B cell (primary cell): ENCODE data around the gene COL25A1. TPM values are rescaled to one million over a fixed set of nuclear protein-coding genes. Genes with fewer than 3 reads are reported as not detected.
A peak's percentile ranks its signal among the peaks of the same experiment; 100 is the strongest.

Experiments used
- ATAC-seq: fragments of 200-7000 bp; cut with Tn5 transposase; one replicate; pipeline ENCODE4 v1.10.0; 2021; ENCODE audit warnings: low read depth, mild to moderate bottlenecking, moderate number of reproducible peaks, moderate library complexity
- CTCF ChIA-PET: fragments of 350-600 bp; sonication (Branson Sonifier 250); formaldehyde crosslinking; loops from one replicate; lab custom pipeline; 2021; ENCODE audit warnings: antibody characterized with exemption, inconsistent platforms; lab: Charles Lee
- POLR2A ChIA-PET: fragments of 350-600 bp; sonication (Branson Sonifier 250); formaldehyde crosslinking; loops from one replicate; lab custom pipeline; 2021; ENCODE audit warnings: antibody characterized with exemption; lab: Charles Lee
- DNase-seq: peaks from one replicate; pipeline ENCODE4 v3.0.0; 2013
- H2AFZ ChIP-seq: 2 replicates; pipeline ENCODE4 v1.6.1; 2012; ENCODE audit warnings: mild to moderate bottlenecking, low read depth, low read length; ENCODE audit not compliant: insufficient read depth, poor library complexity, severe bottlenecking
- H3K27ac ChIP-seq, 2 donors: 1 replicate in 1 of 2; 2 replicates in 1 of 2; pipeline ENCODE4 v1.5.1; 2012 to 2013; ENCODE audit warnings: low read length in 2 of 2, mild to moderate bottlenecking in 2 of 2, moderate library complexity in 1 of 2
- H3K27me3 ChIP-seq, 4 experiments: fragments of 200-600 bp in 1 of 4; sonication (generic) in 1 of 4; replicated peaks in 1 of 4; 1 replicate in 2 of 4; 2 replicates in 2 of 4; pipeline versions ENCODE4 v1.6.1 to v1.7.0; 2013 to 2016; ENCODE audit warnings: low read length in 3 of 4, mild to moderate bottlenecking in 2 of 4, mixed read lengths in 1 of 4, moderate library complexity in 1 of 4; ENCODE audit not compliant: insufficient read depth in 4 of 4, control insufficient read depth in 3 of 4; ENCODE audit errors: control extremely low read depth in 1 of 4
- H3K36me3 ChIP-seq, 2 experiments: replicated peaks in 1 of 2; 1 replicate in 1 of 2; 2 replicates in 1 of 2; pipeline versions ENCODE4 v1.6.1 to v1.7.1; 2013; ENCODE audit warnings: low read length in 1 of 2; ENCODE audit not compliant: insufficient read depth in 2 of 2, control insufficient read depth in 1 of 2; ENCODE audit errors: control extremely low read depth in 1 of 2, extremely low read depth in 1 of 2
- H3K4me1 ChIP-seq, 2 donors: fragments of 200-600 bp in 1 of 2; sonication (generic) in 1 of 2; 1 replicate in 1 of 2; 2 replicates in 1 of 2; pipeline versions ENCODE4 v1.5.1 to v1.6.1; 2013 to 2017; ENCODE audit warnings: low read length in 2 of 2; ENCODE audit not compliant: control insufficient read depth in 2 of 2, insufficient read depth in 2 of 2
- H3K4me2 ChIP-seq: replicated peaks from 2 replicates; pipeline ENCODE3; 2012; ENCODE audit warnings: mild to moderate bottlenecking, low read depth, low read length; ENCODE audit not compliant: poor library complexity, severe bottlenecking
- H3K4me3 ChIP-seq, 5 experiments: fragments of 200-600 bp in 1 of 5; sonication (generic) in 1 of 5; 1 replicate in 3 of 5; 2 replicates in 2 of 5; pipeline versions ENCODE4 v1.5.1 to v1.7.0; 2011 to 2016; ENCODE audit warnings: low read length in 4 of 5, mild to moderate bottlenecking in 4 of 5, low read depth in 2 of 5, control low read depth in 1 of 5, moderate library complexity in 1 of 5; ENCODE audit not compliant: insufficient read depth in 1 of 5; ENCODE audit errors: control extremely low read depth in 1 of 5, extremely low read depth in 1 of 5
- H3K79me2 ChIP-seq: fragments of 200-600 bp; sonication (generic); one replicate; pipeline ENCODE4 v1.6.0; 2016; ENCODE audit warnings: low read length; ENCODE audit not compliant: control insufficient read depth, insufficient read depth
- H3K9ac ChIP-seq: fragments of 200-600 bp; sonication (generic); 2 replicates; pipeline ENCODE4 v1.6.1; 2017; ENCODE audit warnings: mild to moderate bottlenecking, low read length, moderate library complexity
- H3K9me3 ChIP-seq, 3 donors: one replicate each; pipeline versions ENCODE4 v1.6.1 to v1.7.1; 2013; ENCODE audit warnings: low read length in 2 of 3; ENCODE audit not compliant: control insufficient read depth in 2 of 3, insufficient read depth in 1 of 3; ENCODE audit errors: control extremely low read depth in 1 of 3
- H4K20me1 ChIP-seq: 2 replicates; pipeline ENCODE4 v1.6.0; 2012; ENCODE audit warnings: mild to moderate bottlenecking, low read length; ENCODE audit not compliant: insufficient read depth, control insufficient read depth, poor library complexity, severe bottlenecking
- H3K27ac Mint-ChIP-seq: one replicate; pipeline ENCODE4 v1.8.0; 2021; ENCODE audit warnings: mixed read lengths
- H3K27me3 Mint-ChIP-seq: one replicate; pipeline ENCODE4 v1.8.0; 2021; ENCODE audit warnings: mixed read lengths
- H3K4me1 Mint-ChIP-seq: one replicate; pipeline ENCODE4 v1.8.0; 2021; ENCODE audit warnings: mixed read lengths
- H3K4me3 Mint-ChIP-seq: one replicate; pipeline ENCODE4 v1.8.0; 2021; ENCODE audit warnings: mixed read lengths
- H3K9me3 Mint-ChIP-seq: one replicate; pipeline ENCODE4 v1.8.0; 2022; ENCODE audit warnings: mixed read lengths; ENCODE audit not compliant: insufficient read depth
- CTCF ChIP-seq: fragments of 200-600 bp; IDR thresholded peaks from one replicate; pipeline ENCODE4 v1.8.0; 2022; ENCODE audit warnings: antibody characterized with exemption, mild to moderate bottlenecking
- EZH2 ChIP-seq: IDR thresholded peaks from 2 replicates; pipeline ENCODE4 v1.6.1; 2012; ENCODE audit warnings: borderline replicate concordance, low read depth, mild to moderate bottlenecking, moderate library complexity, low read length; ENCODE audit not compliant: insufficient read depth, poor library complexity, severe bottlenecking
- WGBS: methylation state at CpG from one replicate; pipeline ENCODE4 v1.1.5; 2013; ENCODE audit warnings: missing lambda C conversion rate; ENCODE audit not compliant: insufficient coverage; 5-methylcytosine and 5-hydroxymethylcytosine counted together
- intact Hi-C: fragments of 100-400 bp; cut with micrococcal nuclease; formaldehyde crosslinking; loops from one replicate; pipeline ENCODE4 v1.10.0; 2022
- polyA plus RNA-seq: library from polyadenylated mRNA; depleted of rRNA; stranded (reverse); fragments of >200 nt; gene quantifications from 2 replicates; pipeline ENCODE4 v1.2.3, GENCODE V29; 2012
- total RNA-seq, 2 donors: library from RNA; stranded (reverse); fragments of 120-200 nt in 1 of 2; gene quantifications; 1 replicate in 1 of 2; 2 replicates in 1 of 2; pipeline versions ENCODE4 v1.2.3 to v1.2.4, GENCODE V29; 2013 to 2022

Gene COL25A1
- total and polyA plus RNA-seq, 2 donors (not counting 1 experiment from before 2014, with no cell fraction given) = not detected

DNA sequence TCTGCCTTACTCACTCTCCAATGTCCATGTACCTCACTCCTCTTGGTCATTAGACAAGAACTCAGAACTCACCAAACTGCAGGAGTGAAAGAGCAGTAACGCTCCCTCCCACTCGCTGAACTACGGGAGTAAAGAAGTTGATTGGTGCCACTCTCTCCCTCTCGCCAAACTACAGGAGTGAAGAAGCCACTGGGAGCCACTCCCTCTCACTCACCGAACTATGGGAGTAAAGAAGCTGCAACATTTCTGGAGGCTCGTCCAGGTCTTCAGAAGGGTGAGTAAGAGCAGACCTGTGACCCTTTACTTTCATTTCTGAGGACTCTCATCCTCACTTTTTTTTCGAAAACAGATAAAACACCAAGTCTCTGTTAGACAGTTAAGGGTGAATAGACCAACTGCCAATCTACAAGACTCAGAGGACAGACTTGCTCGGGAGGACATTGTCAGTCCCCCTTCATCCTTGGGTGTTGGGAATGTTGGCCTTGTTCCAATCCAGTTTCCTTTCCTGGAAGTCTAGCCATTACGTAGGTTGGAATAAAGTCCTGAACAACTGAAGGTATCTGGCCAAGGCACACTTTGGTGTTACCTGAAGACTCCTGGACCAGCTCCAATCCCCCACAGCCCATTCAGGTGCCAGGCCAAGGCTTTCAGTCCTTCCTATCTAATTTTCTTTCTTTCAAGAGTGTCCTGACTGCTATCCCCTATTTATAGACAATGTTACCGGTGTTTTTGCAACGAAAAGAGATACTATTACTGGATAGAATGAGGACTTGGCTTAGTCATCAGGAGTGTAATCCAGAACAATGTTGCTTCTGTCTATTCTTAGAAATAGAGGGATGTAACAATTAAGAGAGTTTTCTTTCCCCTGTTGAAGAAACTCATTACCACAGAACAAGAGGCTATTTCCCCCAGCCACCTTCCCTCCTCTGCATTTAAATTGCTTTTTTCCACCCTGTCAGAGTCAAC, 11.0 kb upstream of the COL25A1 start:
- Histone ChIP-seq H3K27me3 (no peaks in the 10 kb centered on the region), H3K4me1 (no peaks in the 10 kb centered on the region), H3K36me3 (no peaks in the 10 kb centered on the region), H4K20me1 (no peaks in the 10 kb centered on the region), H3K27ac (no peak overlapping the region), H3K4me3 (no peak overlapping the region), H3K9ac (no peak overlapping the region), H3K79me2 (no peaks in the 10 kb centered on the region), H3K9me3 (peaks cover 0 to 12% (median 0%) of the 10 kb centered on the region in 3 donors), H3K4me2 (no peak overlapping the region), H2AFZ (no peak overlapping the region)
- TF ChIP-seq EZH2 (no peak), CTCF (no peak)
- Mint-ChIP-seq H3K4me1 (no peaks in the 10 kb centered on the region), H3K9me3 (peaks cover 5% of the 10 kb centered on the region), H3K4me3 (no peak overlapping the region), H3K27me3 (peaks cover 15% of the 10 kb centered on the region), H3K27ac (no peak overlapping the region)
- ATAC-seq (no peak), DNase-seq (no peak)
- WGBS = 87% methylated on average over 8 of the region's 11 CpGs
- intact Hi-C loops = no loop called here
- POLR2A ChIA-PET = no interaction called here
- CTCF ChIA-PET = no interaction called here

- H3K4me1 Mint-ChIP-seq = peaks cover 16% of the 10 kb centered on the region
- 6% methylated on average over 7 of the region's 10 CpGs for WGBS
- H3K27me3 ChIP-seq = peaks cover 0 to 44% (median 42%) of the 10 kb centered on the region in 4 experiments
- peak overlapping the region; percentile 76 for H3K4me2 ChIP-seq
- no peaks in the 10 kb centered on the region for H3K79me2 ChIP-seq
- TF ChIP-seq EZH2 (no peak), CTCF (no peak)
- ChIA-PET CTCF (no interaction called here), POLR2A (no interaction called here)
- H3K4me1 ChIP-seq = peaks cover 18 to 21% of the 10 kb centered on the region in 2 donors
- H3K4me3 Mint-ChIP-seq = peak overlapping the region; percentile 66
- H3K27ac ChIP-seq = no peak overlapping the region
- intact Hi-C loops = no loop called here
- H3K4me3 ChIP-seq = peak overlapping the region in 3 of 5 experiments; percentile 26 to 45 (median 44)
- no peaks in the 10 kb centered on the region for H3K9me3 Mint-ChIP-seq
- H4K20me1 ChIP-seq = no peaks in the 10 kb centered on the region
- no peak overlapping the region for H3K27ac Mint-ChIP-seq
- ATAC-seq (no peak), DNase-seq (no peak)
- no peak overlapping the region for H3K9ac ChIP-seq
- H3K27me3 Mint-ChIP-seq = peaks cover 61% of the 10 kb centered on the region
- no peak overlapping the region for H2AFZ ChIP-seq
- H3K36me3 ChIP-seq = no peaks in the 10 kb centered on the region
- peaks cover 0 to 18% (median 0%) of the 10 kb centered on the region in 3 donors for H3K9me3 ChIP-seq
Observed at GRCh38 chr4:109303140-109303496, 660 bp upstream of the COL25A1 start.
